Uterus (tissue), 2 donors: ENCODE results near the gene BANK1.

ENCODE experiments used
- CTCF ChIP-seq, 4 experiments: fragments of 200-600 bp in 2 of 4; fragments of 450-650 bp in 2 of 4; sonication (generic) in 2 of 4; IDR thresholded peaks; one replicate each; pipeline ENCODE4 v1.5.1; 2016 to 2019; ENCODE audit warnings: antibody characterized with exemption in 4 of 4, mild to moderate bottlenecking in 2 of 4, moderate library complexity in 1 of 4
- POLR2A ChIP-seq, 2 donors: fragments of 450-650 bp; IDR thresholded peaks; one replicate each; pipeline ENCODE4 v1.6.1; 2016; ENCODE audit warnings: antibody characterized with exemption in 2 of 2, mild to moderate bottlenecking in 1 of 2, moderate library complexity in 1 of 2

- no peak for TF ChIP-seq POLR2A (IDR thresholded peaks at IDR 0.05)
- no peak for TF ChIP-seq CTCF (IDR thresholded peaks at IDR 0.05)
These were observed 5.6 kb upstream of the BANK1 start for GRCh38 chr4:101784957-101785356.
